Suprapubic skin (tissue), 4 donors: Measurements from ENCODE around the gene LTBP2.

Experiments used
- POLR2A ChIP-seq, 2 donors: fragments of 450-650 bp; IDR thresholded peaks; one replicate each; pipeline ENCODE4 v1.6.1; 2017; ENCODE audit warnings: antibody characterized with exemption in 2 of 2, mild to moderate bottlenecking in 2 of 2, moderate library complexity in 2 of 2
- POLR2AphosphoS5 ChIP-seq, 3 donors: sonication (generic); formaldehyde crosslinking; IDR thresholded peaks; one replicate each; pipeline ENCODE4 v1.6.1; 2017; ENCODE audit warnings: antibody characterized with exemption in 3 of 3

- TF ChIP-seq POLR2AphosphoS5 (IDR thresholded peaks at IDR 0.05) (no peak), POLR2A (IDR thresholded peaks at IDR 0.05) (no peak)
Measured at GRCh38 chr14:74620497-74620921, 8.5 kb upstream of the LTBP2 start.
